T47D (cell line): ENCODE data around the gene NEXMIF.
"Not testable (repeated sequence)": the region's sequence is repeated elsewhere in the genome, so short reads cannot be mapped to it uniquely, and the experiment has no call there.

ENCODE experiments used
- DNase-seq, 2 experiments: peaks; one replicate each; pipeline versions ENCODE4 v3.0.0 to v3.0.0-alpha.2; 2011 to 2012; ENCODE audit warnings: low read depth in 1 of 2, low spot score in 1 of 2
- JUND ChIP-seq: IDR thresholded peaks from 2 replicates; pipeline ENCODE4 v1.6.1; 2012; ENCODE audit warnings: low read depth
- in situ Hi-C: cut with HindIII; loops from 2 replicates; pipeline ENCODE4 v1.10.0; 2016; ENCODE audit warnings: low sequenced_read_pairs, low pct_unique_long_range_greater_than_20kb

NEXMIF gene

GRCh38 chrX:74705269-74705668 is 220.0 kb downstream of the NEXMIF start:
- no peak for DNase-seq
- TF ChIP-seq JUND = no peak
- in situ Hi-C loops = no loop called here

- DNase-seq, in situ Hi-C loops: not testable (repeated sequence)
Observed at GRCh38 chrX:74701343-74701742, 223.9 kb downstream of the NEXMIF start.

DNA sequence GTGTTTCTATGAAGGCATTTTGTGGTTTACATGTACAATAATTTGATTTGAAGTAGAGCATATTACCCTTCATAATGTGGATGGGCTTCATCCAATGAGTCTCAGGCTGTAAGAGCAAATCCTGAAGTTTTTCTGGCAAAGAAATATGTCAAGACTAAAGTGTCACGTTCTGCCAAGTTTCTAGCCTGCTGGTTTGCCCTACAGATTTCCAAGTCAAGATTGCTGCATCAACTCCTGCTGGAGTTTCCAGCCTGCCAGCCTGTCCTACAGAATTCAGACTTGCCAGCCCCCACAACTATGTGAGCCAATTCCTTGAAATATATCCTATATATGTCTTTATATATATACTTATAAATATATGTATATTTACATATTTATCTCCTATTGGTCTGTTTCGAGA is 240.8 kb downstream of the NEXMIF start:
- DNase-seq = no peak
- in situ Hi-C loops = no loop called here
- TF ChIP-seq JUND = no peak
